GM18519 (cell line): ENCODE data around the gene SDK2.
"Not testable (repeated sequence)": the region's sequence is repeated elsewhere in the genome, so short reads cannot be mapped to it uniquely, and the experiment has no call there.

Experiments
- ATAC-seq: cut with Tn5 transposase; IDR thresholded peaks from one replicate; pipeline ENCODE4 v1.9.1; 2021; ENCODE audit warnings: mild to moderate bottlenecking, moderate library complexity; ENCODE audit not compliant: unreplicated experiment, low FRiP score

SDK2 gene

GRCh38 chr17:73470316-73470826, 173.9 kb downstream of the SDK2 start:
- no peak for ATAC-seq

DNA sequence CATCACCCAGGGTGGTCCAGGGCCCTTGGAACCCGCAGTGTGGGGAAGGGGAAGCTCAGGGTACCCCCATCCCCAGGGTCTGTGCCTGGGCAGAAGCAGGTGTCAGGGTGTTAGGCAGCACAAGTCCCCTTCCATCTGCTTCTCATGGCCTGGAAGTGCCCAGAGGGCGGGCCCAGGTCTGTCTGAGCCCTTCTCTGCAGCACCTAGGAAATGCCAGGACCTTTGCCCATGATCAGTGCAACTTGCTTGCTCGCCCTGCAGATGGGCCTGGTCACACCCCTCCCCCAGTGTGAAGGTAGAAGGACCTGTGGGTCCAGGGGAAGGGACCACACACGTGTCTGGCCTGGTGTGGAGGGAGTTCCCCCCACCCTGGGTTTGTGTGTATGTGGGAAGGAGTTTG, 174.9 kb downstream of the SDK2 start:
- no peak for ATAC-seq

GRCh38 chr17:73468221-73468620, 176.0 kb downstream of the SDK2 start:
- ATAC-seq: no peak

- no peak for ATAC-seq
Observed at GRCh38 chr17:73467651-73468050, 176.6 kb downstream of the SDK2 start.

- no peak for ATAC-seq
Observed at GRCh38 chr17:73466704-73467433, 177.4 kb downstream of the SDK2 start.

DNA sequence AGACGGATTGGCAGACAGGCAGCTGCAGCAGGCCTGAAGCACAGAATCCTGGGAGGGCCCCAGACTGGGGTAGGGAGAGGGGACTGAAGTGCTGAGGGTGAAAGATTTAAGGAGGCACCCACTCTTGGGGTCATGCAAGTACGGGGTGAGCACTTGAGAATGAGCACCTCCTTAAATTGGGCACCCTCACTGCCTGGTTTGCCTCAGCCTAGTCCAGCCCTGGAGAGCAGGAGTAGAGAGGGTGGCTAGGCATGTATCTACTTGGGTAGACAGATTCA, 178.4 kb downstream of the SDK2 start:
- ATAC-seq: no peak

DNA sequence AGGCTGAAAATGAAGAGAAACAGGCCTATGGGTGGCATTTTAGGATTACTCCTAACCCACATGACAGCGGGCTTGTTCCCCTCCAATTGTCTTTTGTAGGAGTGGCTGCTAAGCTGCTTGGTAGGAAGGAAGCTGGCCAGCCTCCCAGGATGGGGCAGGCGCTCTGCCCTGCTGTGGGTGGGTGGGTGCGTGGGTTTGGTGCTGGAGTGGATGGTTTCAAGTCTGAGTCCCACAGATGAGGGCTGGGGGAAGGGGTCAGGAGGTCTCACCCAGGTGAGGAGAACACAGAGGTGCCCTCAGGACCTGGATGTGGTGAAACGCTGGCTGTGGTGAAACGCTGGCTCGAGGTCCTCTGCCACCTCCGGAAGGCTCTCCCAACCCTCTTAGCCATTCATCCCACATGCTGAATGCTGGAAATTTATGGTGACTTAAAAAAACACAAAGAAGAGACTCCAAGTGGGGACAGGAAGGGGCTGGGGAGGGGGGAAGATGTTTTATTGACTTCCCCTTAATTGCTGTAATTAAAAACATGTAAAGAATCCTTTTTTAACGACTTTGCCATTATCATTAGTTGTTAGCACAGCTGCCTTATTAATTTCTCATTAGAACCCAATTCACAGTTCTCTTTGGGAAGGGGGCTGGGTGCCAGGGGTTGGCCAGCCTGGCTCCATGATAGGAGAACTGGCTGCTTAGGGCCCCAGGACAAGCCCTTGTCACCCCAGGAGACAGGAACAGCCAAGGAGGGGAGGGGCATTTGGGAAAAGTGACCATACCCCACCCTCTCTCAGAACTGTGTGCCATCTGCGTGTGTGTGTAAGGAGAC, 178.9 kb downstream of the SDK2 start:
- ATAC-seq: no peak

GRCh38 chr17:73464447-73464846, 179.8 kb downstream of the SDK2 start:
- ATAC-seq: no peak

DNA sequence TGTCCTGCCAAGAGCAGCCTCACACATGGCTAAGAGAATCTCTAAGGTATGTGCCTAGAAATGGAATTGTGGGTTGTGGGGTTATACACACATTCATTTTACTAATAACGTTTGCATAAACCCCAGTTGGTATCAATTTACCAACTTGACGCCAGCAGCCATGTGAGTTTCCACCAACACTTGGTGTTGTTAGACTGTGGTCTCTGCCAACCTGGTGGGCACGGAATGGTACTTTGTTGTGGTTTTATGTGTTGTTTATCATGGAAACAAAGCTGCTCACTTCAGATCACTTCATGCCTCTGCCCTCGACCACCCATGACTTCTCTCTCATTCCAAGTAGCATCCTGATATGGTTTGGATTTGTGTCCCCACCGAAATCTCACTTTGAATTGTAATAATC, 180.4 kb downstream of the SDK2 start:
- no peak for ATAC-seq

DNA sequence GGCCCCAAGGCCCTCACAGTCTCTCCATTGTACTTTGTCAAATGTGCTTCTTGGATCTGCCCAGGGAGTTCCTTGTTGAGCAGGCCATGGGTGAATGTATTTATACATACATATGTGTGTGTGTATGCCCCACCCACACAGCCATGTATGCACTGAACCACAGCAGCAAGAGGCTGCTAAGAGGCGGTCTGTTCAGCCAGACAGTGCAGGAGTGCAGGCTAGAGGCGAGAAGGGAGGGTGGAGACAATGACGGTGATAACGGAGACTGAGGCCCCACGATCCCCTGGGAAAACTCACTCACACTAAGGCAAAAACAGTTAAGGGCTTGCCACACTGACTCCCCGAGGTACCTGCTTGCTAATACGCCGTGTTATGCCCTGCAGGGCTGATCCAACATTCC, 181.4 kb downstream of the SDK2 start:
- no peak for ATAC-seq

DNA sequence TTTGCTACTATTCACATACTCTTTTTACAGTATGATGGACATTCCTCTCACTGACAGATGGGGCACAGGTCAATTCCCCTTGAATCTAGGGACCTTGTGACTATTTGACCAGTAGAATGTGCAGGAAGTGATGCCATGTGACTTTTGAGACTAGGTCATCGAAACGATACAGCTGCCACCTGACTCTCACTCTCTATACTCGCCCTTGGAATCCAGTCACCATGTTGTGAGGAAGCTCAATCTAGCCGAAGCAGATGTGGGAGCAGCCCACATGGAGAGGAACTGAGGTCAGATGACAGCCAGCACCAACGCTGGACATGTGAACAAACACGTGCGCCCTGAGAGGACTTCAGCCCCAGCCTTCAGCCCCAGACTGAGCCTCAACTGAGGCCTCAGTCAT, 184.3 kb downstream of the SDK2 start:
- ATAC-seq: no peak

GRCh38 chr17:73455767-73456166, 188.5 kb downstream of the SDK2 start:
- no peak for ATAC-seq

DNA sequence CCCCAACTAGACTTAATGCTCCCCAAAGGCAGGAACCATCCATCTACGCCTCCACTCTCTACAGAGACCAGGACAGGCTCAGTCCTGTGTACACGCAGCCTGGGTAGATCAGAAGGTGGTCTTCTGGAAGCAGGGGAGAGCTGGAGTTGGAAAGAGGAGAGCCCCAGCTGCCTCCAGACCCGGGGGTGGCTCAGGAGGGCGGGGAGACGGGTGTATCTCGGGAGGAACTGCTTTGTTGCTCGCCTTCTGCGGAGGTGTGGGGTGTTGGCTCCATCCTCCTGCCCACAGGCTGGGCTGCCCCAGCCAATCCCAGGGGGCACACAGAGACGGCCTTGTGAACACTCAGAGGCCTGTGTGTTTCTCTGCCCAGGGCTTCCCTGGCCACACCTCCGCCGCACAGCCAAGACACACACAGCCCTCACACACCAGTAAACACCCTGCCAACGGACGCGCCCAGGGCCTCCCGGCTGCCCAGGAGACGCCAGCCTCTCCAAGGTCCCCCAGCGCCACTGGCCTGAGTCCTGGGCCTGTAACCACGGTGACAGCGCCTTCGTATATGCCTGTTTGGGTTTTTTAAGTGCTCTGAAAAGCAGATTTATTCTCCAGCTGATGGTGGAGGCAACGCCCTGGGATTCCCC, 189.1 kb downstream of the SDK2 start:
- no peak for ATAC-seq

DNA sequence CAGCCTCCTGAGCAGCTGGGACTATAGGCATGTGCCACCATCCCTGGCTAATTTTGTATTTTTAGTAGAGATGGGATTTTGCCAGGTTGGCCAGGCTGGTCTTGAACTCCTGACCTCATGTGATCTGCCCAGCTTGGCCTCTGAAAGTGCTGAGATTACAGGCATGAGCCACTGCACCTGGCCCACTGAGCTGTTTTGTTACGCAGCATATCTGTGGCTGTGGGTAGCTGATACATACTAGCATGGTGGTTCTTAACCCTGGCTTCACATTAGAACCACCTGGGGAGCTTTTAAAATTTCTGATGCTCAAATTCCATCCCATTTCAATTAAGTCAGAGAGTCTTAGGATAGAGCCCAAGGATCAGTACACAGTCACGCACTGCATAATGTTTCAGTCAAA, 190.8 kb downstream of the SDK2 start:
- ATAC-seq: not testable (repeated sequence)

- ATAC-seq: no peak
Observed at GRCh38 chr17:73453090-73453489, 191.2 kb downstream of the SDK2 start.

- no peak for ATAC-seq
Observed at GRCh38 chr17:73452009-73452408, 192.2 kb downstream of the SDK2 start.

DNA sequence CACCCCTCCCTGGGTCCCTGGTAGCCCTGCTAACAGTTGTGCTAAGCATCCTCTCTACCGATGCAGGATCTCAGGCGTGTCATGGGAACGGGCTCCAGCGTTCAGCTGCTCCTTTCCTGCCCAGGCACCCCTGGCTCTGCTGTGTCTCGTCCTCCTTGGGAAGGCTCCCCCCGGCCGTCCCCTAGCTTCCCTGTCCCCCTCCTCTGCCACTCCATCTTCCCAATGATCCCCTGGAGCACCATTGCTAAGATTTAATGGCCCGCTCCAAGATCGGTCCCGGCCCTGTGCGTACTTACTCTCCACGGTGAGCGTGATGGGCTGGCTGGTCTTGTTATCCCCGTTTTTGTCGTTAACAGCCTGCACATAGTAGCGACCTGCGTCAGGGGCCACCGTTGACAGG, 196.9 kb downstream of the SDK2 start:
- ATAC-seq: no peak

DNA sequence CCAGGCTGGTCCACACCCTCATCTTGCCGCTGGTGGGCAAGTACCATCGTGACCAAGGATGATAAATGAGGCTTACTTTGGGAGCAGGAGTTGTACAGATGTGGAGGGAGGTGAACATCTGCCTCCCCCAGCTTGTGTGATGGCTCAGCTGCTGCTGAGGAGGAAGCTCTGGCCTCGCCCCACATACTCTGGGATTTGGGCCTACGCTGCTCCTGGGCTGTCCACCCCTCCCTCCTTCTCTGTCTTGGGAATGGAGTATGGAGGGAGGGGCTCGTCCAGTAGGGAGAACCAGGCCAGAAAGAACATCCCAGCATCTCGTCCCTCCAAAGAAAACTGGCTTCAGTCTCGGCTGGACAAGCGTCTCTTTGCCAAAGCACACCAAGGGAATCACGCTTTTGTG, 197.6 kb downstream of the SDK2 start:
- no peak for ATAC-seq

DNA sequence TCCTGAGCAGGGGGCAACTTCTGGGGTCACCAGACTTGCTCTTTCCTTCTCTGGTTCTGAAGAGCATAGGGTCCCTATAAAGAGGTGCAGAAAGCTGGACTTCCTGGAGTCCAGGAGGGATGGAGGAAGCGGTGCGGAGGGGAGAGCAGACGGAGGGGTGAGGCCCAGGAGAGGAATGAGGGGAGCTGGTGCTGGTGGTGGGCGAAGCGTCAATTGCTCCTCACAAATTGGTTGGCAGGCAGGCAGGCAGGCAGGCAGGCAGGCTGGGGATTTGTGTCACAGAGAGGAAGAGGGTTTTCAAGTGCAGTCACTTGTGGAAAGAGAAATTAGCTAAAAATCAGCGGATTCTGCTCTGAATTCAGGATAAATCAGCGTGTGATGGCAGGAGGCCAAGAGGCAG, 198.8 kb downstream of the SDK2 start:
- no peak for ATAC-seq

DNA sequence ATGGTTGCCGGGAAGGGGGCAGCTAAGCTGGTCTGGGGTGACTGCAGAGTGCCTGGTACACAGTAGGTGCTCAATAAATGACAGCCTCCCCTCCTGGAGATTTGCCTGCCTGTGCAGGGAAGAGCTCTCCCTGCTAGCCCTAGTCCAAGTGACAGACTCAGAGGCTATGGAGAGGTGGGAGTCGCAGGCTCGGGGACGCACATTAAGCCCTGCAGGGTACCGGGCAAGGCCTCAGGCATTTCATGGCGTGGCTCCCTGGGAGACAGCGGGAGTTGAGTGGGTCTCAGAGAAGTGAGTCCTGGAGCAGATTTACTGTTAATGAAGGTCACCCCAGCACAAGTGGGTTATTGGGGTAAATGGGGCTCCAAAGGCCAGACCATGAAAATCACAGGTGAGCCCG, 200.2 kb downstream of the SDK2 start:
- no peak for ATAC-seq

DNA sequence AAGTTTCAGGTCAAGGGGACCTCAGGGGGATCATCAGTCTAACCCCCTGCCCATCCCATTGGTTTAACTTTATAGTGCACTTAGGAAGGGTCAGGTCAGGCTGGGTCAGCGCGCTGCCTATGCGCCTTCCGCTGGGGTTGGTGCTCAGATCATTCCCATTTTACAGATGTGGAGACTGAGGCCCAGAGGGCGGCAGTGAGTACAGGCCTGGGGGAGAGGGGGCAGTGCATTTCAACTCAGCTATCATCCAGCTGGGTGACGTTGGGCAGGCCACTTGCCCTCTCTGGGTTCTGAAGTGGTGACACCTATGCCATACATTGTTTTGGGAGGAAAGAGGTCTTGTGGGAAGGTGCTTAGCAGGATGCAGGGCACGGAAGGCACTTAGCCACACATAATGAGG, 204.6 kb downstream of the SDK2 start:
- no peak for ATAC-seq

- ATAC-seq: no peak
Observed at GRCh38 chr17:73437826-73438225, 206.4 kb downstream of the SDK2 start.
